ENCODE data around the gene TLL1.

TLL1 gene

DNA sequence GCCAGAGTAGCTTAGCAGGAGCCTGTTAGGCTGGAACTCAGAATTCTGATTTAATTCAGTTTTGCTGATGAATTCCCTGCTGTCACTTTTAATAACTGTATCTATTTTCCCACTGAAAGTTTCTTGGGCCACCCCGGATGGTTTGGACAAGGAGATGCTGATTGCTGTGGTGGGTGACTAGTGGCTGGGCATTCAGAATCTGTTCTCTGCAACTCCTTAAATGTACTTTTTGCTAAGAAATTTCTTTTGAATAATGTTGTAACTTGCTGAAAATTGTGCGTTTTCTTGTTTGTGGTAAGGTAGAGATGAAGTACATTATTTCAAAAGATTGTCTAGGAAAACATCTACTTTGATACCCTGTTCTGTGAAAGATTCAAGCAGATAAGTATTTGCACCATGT, 2.4 kb downstream of the TLL1 start:
- no peak for DNase-seq (ENCODE audit: low read depth)
- H3K4me3 ChIP-seq (ENCODE audit: low read depth, low read length): no peak overlapping the region
- TF ChIP-seq, protein P1, sequence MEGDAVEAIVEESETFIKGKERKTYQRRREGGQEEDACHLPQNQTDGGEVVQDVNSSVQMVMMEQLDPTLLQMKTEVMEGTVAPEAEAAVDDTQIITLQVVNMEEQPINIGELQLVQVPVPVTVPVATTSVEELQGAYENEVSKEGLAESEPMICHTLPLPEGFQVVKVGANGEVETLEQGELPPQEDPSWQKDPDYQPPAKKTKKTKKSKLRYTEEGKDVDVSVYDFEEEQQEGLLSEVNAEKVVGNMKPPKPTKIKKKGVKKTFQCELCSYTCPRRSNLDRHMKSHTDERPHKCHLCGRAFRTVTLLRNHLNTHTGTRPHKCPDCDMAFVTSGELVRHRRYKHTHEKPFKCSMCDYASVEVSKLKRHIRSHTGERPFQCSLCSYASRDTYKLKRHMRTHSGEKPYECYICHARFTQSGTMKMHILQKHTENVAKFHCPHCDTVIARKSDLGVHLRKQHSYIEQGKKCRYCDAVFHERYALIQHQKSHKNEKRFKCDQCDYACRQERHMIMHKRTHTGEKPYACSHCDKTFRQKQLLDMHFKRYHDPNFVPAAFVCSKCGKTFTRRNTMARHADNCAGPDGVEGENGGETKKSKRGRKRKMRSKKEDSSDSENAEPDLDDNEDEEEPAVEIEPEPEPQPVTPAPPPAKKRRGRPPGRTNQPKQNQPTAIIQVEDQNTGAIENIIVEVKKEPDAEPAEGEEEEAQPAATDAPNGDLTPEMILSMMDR (IDR thresholded peaks at IDR 0.05; ENCODE audit: low read depth, low read length, missing control alignments): no peak
- in situ Hi-C loops (cut with HindIII; ENCODE audit: low sequenced_read_pairs): no loop called here

DNA sequence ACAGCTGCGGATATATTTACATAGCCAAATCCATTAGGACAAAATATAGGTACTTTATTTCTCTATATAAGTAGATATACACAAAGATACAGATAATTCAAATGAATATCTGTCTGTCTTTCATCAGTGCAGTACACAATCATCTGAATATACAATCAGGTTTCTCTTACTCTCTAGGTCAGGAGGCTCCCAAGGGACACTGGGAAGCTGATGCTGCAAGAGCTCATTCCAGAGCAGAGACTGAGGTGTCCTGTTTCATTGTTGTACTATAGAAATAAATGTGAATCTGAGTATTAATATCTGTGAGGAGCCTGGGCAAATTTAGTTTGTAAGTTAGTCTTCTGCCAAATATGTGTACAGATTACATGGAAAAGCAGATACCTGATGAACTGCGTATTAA, 4.2 kb downstream of the TLL1 start:
- TF ChIP-seq, protein P1 (IDR thresholded peaks at IDR 0.05; ENCODE audit: low read depth, low read length, missing control alignments): no peak
- in situ Hi-C loops (cut with HindIII; ENCODE audit: low sequenced_read_pairs): no loop called here
- H3K4me3 ChIP-seq (ENCODE audit: low read depth, low read length): no peak overlapping the region
- DNase-seq (ENCODE audit: low read depth): no peak

DNA sequence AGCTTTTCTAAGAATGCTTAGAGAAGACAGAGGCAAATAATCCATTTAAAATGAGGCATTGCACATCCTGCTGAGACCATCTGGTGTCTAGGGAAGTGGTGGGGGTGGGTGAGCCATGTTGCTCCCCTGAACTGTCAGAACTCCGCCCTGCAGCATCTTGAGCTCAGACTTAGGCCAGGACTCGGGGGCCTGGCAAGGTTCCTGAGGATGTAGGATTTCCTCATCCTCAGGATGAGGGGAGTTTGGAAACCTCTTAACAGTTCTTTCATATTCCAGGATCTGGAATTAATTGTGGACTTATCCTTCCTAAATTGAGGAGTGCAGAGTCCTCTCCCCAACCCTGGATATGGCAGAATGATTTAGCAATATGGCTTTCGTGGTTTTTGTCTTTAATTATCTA, 6.6 kb downstream of the TLL1 start:
- H3K4me3 ChIP-seq (ENCODE audit: low read depth, low read length): no peak overlapping the region
- in situ Hi-C loops (cut with HindIII; ENCODE audit: low sequenced_read_pairs): no loop called here
- TF ChIP-seq, protein P1 (IDR thresholded peaks at IDR 0.05; ENCODE audit: low read depth, low read length, missing control alignments): no peak
- DNase-seq (ENCODE audit: low read depth): no peak

DNA sequence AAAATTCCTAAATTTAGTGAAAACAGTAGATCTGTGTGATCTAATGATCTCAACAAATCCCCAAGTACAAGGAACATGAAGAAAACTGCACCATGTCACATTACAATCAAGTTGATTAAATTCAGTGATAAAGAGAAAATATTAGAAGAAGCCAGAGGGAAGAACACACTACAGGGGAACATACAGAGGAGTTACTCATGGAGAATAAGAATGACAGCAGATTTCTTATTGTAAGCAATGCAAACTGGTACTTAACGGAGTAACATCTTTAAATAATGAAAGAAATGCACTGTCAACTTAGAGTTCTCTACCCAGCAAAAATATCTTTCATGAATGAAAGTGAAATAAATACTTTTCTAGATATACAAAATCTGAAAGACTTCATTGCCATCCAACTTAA, 21.1 kb downstream of the TLL1 start:
- no peak overlapping the region for H3K4me3 ChIP-seq (ENCODE audit: low read depth, low read length)
- TF ChIP-seq, protein P1 (IDR thresholded peaks at IDR 0.05; ENCODE audit: low read depth, low read length, missing control alignments): no peak
- DNase-seq (ENCODE audit: low read depth): no peak
- in situ Hi-C loops (cut with HindIII; ENCODE audit: low sequenced_read_pairs): no loop called here

DNA sequence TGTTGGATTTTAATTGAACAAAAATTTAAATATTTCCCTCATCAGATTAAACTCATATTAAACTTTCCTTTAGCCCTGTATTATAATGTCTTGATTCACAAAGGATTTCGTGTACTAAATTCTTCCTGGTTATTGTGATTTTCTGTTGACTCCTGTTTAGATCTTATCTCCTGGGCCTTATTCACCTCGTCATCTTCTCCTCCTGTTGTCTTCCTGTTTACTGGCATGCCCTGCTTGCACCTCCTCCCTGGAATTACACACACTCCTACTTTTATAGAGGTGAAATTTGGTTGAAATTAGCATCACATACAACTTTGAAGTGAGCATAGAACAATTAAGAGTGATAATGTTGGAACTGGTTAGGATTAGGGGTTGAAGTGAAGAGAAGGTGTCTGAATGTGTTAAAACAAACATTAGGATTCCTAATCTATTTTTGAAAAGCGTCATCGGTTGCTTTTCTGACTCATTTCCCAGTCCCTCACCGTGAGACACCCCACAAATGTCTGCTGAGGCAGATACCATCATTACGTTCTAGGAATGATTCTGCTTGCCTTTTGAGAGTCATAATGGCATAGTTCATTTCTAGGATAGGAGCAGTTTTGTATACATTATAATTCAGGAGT, 32.5 kb downstream of the TLL1 start:
- in situ Hi-C loops (cut with HindIII; ENCODE audit: low sequenced_read_pairs): no loop called here
- TF ChIP-seq, protein P1 (IDR thresholded peaks at IDR 0.05; ENCODE audit: low read depth, low read length, missing control alignments): no peak
- no peak overlapping the region for H3K4me3 ChIP-seq (ENCODE audit: low read depth, low read length)
- DNase-seq (ENCODE audit: low read depth): no peak

DNA sequence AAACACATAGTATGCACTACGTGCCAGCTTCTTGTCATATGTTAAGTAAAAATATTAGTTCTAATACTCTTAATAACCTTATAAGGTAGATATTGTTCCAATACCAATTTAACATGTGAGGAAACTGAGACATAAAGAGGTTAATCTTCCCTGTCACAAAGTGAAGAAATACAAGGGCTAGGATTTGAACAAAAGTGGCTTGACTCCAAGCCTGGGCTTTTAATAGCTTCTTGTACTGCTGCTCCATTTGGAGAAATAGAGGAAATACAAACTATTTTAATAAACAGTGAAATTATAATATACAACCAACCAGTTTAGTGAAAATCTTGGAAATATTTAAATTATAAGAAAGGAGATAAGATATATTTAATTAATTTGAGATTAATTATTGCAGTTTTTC, 33.2 kb downstream of the TLL1 start:
- TF ChIP-seq, protein P1 (IDR thresholded peaks at IDR 0.05; ENCODE audit: low read depth, low read length, missing control alignments): no peak
- in situ Hi-C loops (cut with HindIII; ENCODE audit: low sequenced_read_pairs): no loop called here
- no peak overlapping the region for H3K4me3 ChIP-seq (ENCODE audit: low read depth, low read length)
- no peak for DNase-seq (ENCODE audit: low read depth)
